HEK293 (cell line): ENCODE data around the gene NIPBL.

Experiments
- BCL11B ChIP-seq: fragments of 450-650 bp; formaldehyde crosslinking; IDR thresholded peaks from 2 replicates; pipeline ENCODE4 v1.5.1; 2016; ENCODE audit warnings: low read depth, missing biosample characterization, missing genetic modification characterization
- BCL6B ChIP-seq: fragments of 450-650 bp; formaldehyde crosslinking; IDR thresholded peaks from 2 replicates; pipeline ENCODE4 v1.5.1; 2017; ENCODE audit warnings: missing biosample characterization, missing genetic modification characterization
- KLF7 ChIP-seq: fragments of 450-650 bp; formaldehyde crosslinking; IDR thresholded peaks from 2 replicates; pipeline ENCODE4 v1.5.1; 2016; ENCODE audit warnings: missing biosample characterization, missing genetic modification characterization, borderline replicate concordance
- KLF8 ChIP-seq: fragments of 450-650 bp; formaldehyde crosslinking; IDR thresholded peaks from 2 replicates; pipeline ENCODE4 v1.5.1; 2016; ENCODE audit warnings: missing biosample characterization, missing genetic modification characterization
- PRDM1 ChIP-seq: fragments of 450-650 bp; formaldehyde crosslinking; IDR thresholded peaks from 2 replicates; pipeline ENCODE4; 2016; ENCODE audit warnings: missing biosample characterization, missing genetic modification characterization
- PRDM10 ChIP-seq: fragments of 450-650 bp; formaldehyde crosslinking; IDR thresholded peaks from 2 replicates; pipeline ENCODE4 v1.5.1; 2016; ENCODE audit warnings: missing biosample characterization, missing genetic modification characterization
- SCRT2 ChIP-seq: fragments of 450-650 bp; formaldehyde crosslinking; IDR thresholded peaks from 2 replicates; pipeline ENCODE4 v1.5.1; 2016; ENCODE audit warnings: missing biosample characterization, missing genetic modification characterization
- SETDB1 ChIP-seq: IDR thresholded peaks from one replicate; pipeline ENCODE4 v1.6.1; 2017; ENCODE audit warnings: mild to moderate bottlenecking, low read length, moderate library complexity, mixed read lengths; ENCODE audit not compliant: insufficient read length
- ZBTB17 ChIP-seq: fragments of 450-650 bp; formaldehyde crosslinking; IDR thresholded peaks from 2 replicates; pipeline ENCODE4 v1.5.1; 2016; ENCODE audit warnings: missing biosample characterization, missing genetic modification characterization
- ZBTB20 ChIP-seq: fragments of 450-650 bp; formaldehyde crosslinking; IDR thresholded peaks from 2 replicates; pipeline ENCODE4 v1.5.1; 2016; ENCODE audit warnings: missing biosample characterization, missing genetic modification characterization
- ZBTB48 ChIP-seq: fragments of 450-650 bp; formaldehyde crosslinking; IDR thresholded peaks from 2 replicates; pipeline ENCODE4 v1.5.1; 2016; ENCODE audit warnings: missing biosample characterization, missing genetic modification characterization
- ZNF114 ChIP-seq: fragments of 450-650 bp; formaldehyde crosslinking; IDR thresholded peaks from 2 replicates; pipeline ENCODE4 v1.5.0; 2017; ENCODE audit warnings: missing biosample characterization, missing genetic modification characterization
- ZNF133 ChIP-seq: fragments of 450-650 bp; formaldehyde crosslinking; IDR thresholded peaks from 2 replicates; pipeline ENCODE4 v1.5.1; 2016; ENCODE audit warnings: missing biosample characterization, missing genetic modification characterization
- ZNF138 ChIP-seq: fragments of 450-650 bp; formaldehyde crosslinking; IDR thresholded peaks from 2 replicates; pipeline ENCODE4 v1.5.1; 2016; ENCODE audit warnings: missing biosample characterization, missing genetic modification characterization, borderline replicate concordance
- ZNF146 ChIP-seq: fragments of 450-650 bp; formaldehyde crosslinking; IDR thresholded peaks from 2 replicates; pipeline ENCODE4 v1.5.1; 2016; ENCODE audit warnings: missing biosample characterization, missing genetic modification characterization
- ZNF157 ChIP-seq: fragments of 450-650 bp; formaldehyde crosslinking; IDR thresholded peaks from 2 replicates; pipeline ENCODE4 v1.5.1; 2016; ENCODE audit warnings: missing biosample characterization, missing genetic modification characterization
- ZNF174 ChIP-seq: fragments of 450-650 bp; formaldehyde crosslinking; IDR thresholded peaks from 2 replicates; pipeline ENCODE4 v1.5.0; 2017; ENCODE audit warnings: missing biosample characterization, mild to moderate bottlenecking, missing genetic modification characterization
- ZNF175 ChIP-seq: fragments of 450-650 bp; formaldehyde crosslinking; IDR thresholded peaks from 2 replicates; pipeline ENCODE4 v1.5.1; 2016; ENCODE audit warnings: missing biosample characterization, missing genetic modification characterization
- ZNF223 ChIP-seq: fragments of 450-650 bp; formaldehyde crosslinking; IDR thresholded peaks from 2 replicates; pipeline ENCODE4 v1.5.1; 2016; ENCODE audit warnings: missing biosample characterization, missing genetic modification characterization
- ZNF239 ChIP-seq: fragments of 450-650 bp; formaldehyde crosslinking; IDR thresholded peaks from 2 replicates; pipeline ENCODE4 v1.5.1; 2016; ENCODE audit warnings: missing biosample characterization, missing genetic modification characterization
- ZNF292 ChIP-seq: fragments of 450-650 bp; formaldehyde crosslinking; IDR thresholded peaks from 2 replicates; pipeline ENCODE4 v1.5.1; 2016; ENCODE audit warnings: low read depth, missing biosample characterization, missing genetic modification characterization, borderline replicate concordance
- ZNF311 ChIP-seq: fragments of 450-650 bp; formaldehyde crosslinking; IDR thresholded peaks from 2 replicates; pipeline ENCODE4 v1.5.1; 2017; ENCODE audit warnings: missing biosample characterization, missing genetic modification characterization, borderline replicate concordance
- ZNF366 ChIP-seq: fragments of 450-650 bp; formaldehyde crosslinking; conservative IDR thresholded peaks from 2 replicates; pipeline ENCODE4 v1.5.1; 2016; ENCODE audit warnings: missing biosample characterization, missing genetic modification characterization
- ZNF394 ChIP-seq: fragments of 450-650 bp; formaldehyde crosslinking; IDR thresholded peaks from 2 replicates; pipeline ENCODE4 v1.5.1; 2016; ENCODE audit warnings: missing biosample characterization, missing genetic modification characterization, mild to moderate bottlenecking, moderate library complexity, borderline replicate concordance
- ZNF416 ChIP-seq: fragments of 450-650 bp; formaldehyde crosslinking; IDR thresholded peaks from 2 replicates; pipeline ENCODE4 v1.5.1; 2016; ENCODE audit warnings: missing biosample characterization, missing genetic modification characterization
- ZNF449 ChIP-seq: fragments of 450-650 bp; formaldehyde crosslinking; IDR thresholded peaks from 2 replicates; pipeline ENCODE4 v1.5.1; 2017; ENCODE audit warnings: missing biosample characterization, mild to moderate bottlenecking, missing genetic modification characterization, moderate library complexity
- ZNF544 ChIP-seq: fragments of 450-650 bp; formaldehyde crosslinking; IDR thresholded peaks from 2 replicates; pipeline ENCODE4 v1.5.0; 2017; ENCODE audit warnings: missing biosample characterization, missing genetic modification characterization
- ZNF558 ChIP-seq: fragments of 450-650 bp; formaldehyde crosslinking; IDR thresholded peaks from 2 replicates; pipeline ENCODE4 v1.5.1; 2016; ENCODE audit warnings: missing biosample characterization, missing genetic modification characterization
- ZNF629 ChIP-seq: fragments of 450-650 bp; formaldehyde crosslinking; IDR thresholded peaks from 2 replicates; pipeline ENCODE4 v1.5.1; 2017; ENCODE audit warnings: missing biosample characterization, missing genetic modification characterization
- ZNF658 ChIP-seq: fragments of 450-650 bp; formaldehyde crosslinking; IDR thresholded peaks from 2 replicates; pipeline ENCODE4; 2016; ENCODE audit warnings: missing biosample characterization, missing genetic modification characterization
- ZNF660 ChIP-seq: fragments of 450-650 bp; IDR thresholded peaks from 2 replicates; pipeline ENCODE4 v1.5.1; 2018; ENCODE audit warnings: missing biosample characterization, mild to moderate bottlenecking, missing genetic modification characterization
- ZNF664 ChIP-seq: fragments of 450-650 bp; formaldehyde crosslinking; IDR thresholded peaks from 2 replicates; pipeline ENCODE4 v1.5.1; 2016; ENCODE audit warnings: missing biosample characterization, missing genetic modification characterization
- ZNF747 ChIP-seq: fragments of 450-650 bp; formaldehyde crosslinking; IDR thresholded peaks from 2 replicates; pipeline ENCODE4 v1.5.1; 2016; ENCODE audit warnings: missing biosample characterization, missing genetic modification characterization
- ZSCAN30 ChIP-seq: fragments of 450-650 bp; IDR thresholded peaks from 2 replicates; pipeline ENCODE4 v1.5.1; 2018; ENCODE audit warnings: missing biosample characterization, mild to moderate bottlenecking, missing genetic modification characterization, moderate library complexity
- TF ChIP-seq, protein P1 (sequence below): fragments of 450-650 bp; formaldehyde crosslinking; IDR thresholded peaks from 2 replicates; pipeline ENCODE4 v1.5.1; 2016; ENCODE audit warnings: missing biosample characterization, missing genetic modification characterization

The NIPBL gene

GRCh38 chr5:36928947-36929346 is 52.4 kb downstream of the NIPBL start (continued):
- TF ChIP-seq PRDM10 (tag by site-specific recombination), result peak; percentile 39; the same call in 1 of the 2 replicates
- peak; percentile 26; the same call in 1 of the 2 replicates for TF ChIP-seq ZNF146 (tag by site-specific recombination)
- TF ChIP-seq ZNF239 (tag by site-specific recombination), result no peak
- no peak for TF ChIP-seq ZNF292 (tag by site-specific recombination)
- TF ChIP-seq ZNF311, result no peak
- peak; percentile 60; the same call in 1 of the 2 replicates for TF ChIP-seq PRDM1 (tag by site-specific recombination)
- no peak for TF ChIP-seq ZNF174
- no peak for TF ChIP-seq ZNF223 (tag by site-specific recombination)
- TF ChIP-seq ZNF664 (tag by site-specific recombination), result 0 out of 2 replicates have a peak, but pooled peaks have one; percentile 12
- no peak for TF ChIP-seq ZNF175
- TF ChIP-seq, protein P1, sequence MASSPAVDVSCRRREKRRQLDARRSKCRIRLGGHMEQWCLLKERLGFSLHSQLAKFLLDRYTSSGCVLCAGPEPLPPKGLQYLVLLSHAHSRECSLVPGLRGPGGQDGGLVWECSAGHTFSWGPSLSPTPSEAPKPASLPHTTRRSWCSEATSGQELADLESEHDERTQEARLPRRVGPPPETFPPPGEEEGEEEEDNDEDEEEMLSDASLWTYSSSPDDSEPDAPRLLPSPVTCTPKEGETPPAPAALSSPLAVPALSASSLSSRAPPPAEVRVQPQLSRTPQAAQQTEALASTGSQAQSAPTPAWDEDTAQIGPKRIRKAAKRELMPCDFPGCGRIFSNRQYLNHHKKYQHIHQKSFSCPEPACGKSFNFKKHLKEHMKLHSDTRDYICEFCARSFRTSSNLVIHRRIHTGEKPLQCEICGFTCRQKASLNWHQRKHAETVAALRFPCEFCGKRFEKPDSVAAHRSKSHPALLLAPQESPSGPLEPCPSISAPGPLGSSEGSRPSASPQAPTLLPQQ (tag by site-specific recombination), result peak; percentile 71; the same call in 1 of the 2 replicates
- TF ChIP-seq ZNF660 (tag by site-specific recombination), result 0 out of 2 replicates have a peak, but pooled peaks have one; percentile 28
- TF ChIP-seq SCRT2 (tag by site-specific recombination), result peak; percentile 44; the same call in 1 of the 2 replicates
- TF ChIP-seq ZNF394 (tag by site-specific recombination), result peak; percentile 73
- no peak for TF ChIP-seq ZNF544 (tag by site-specific recombination)
- TF ChIP-seq SETDB1, result no peak
- peak; percentile 95 for TF ChIP-seq BCL11B (tag by site-specific recombination)
- TF ChIP-seq ZNF558 (tag by site-specific recombination), result peak; percentile 70
- no peak for TF ChIP-seq ZNF658 (tag by site-specific recombination)
- peak; percentile 85; the same call in 1 of the 2 replicates for TF ChIP-seq ZSCAN30 (tag by site-specific recombination)
- TF ChIP-seq ZNF133, result no peak
- TF ChIP-seq ZBTB48 (tag by site-specific recombination), result no peak
- peak; percentile 90 for TF ChIP-seq ZNF629 (tag by site-specific recombination)
- TF ChIP-seq ZNF138, result no peak
- TF ChIP-seq ZBTB17 (tag by site-specific recombination), result peak; percentile 72; the same call in 1 of the 2 replicates
- TF ChIP-seq ZNF114 (tag by site-specific recombination), result no peak
- peak; percentile 53 for TF ChIP-seq ZNF449 (tag by site-specific recombination)
- no peak for TF ChIP-seq KLF7 (tag by site-specific recombination)
- no peak for TF ChIP-seq ZNF157 (tag by site-specific recombination)
- no peak for TF ChIP-seq ZNF416 (tag by site-specific recombination)
- peak; percentile 96 for TF ChIP-seq ZNF366 (tag by site-specific recombination)
- TF ChIP-seq ZBTB20 (tag by site-specific recombination), result no peak
- TF ChIP-seq ZNF747 (tag by site-specific recombination), result no peak
- TF ChIP-seq BCL6B, result peak; percentile 85
- peak; percentile 94 for TF ChIP-seq KLF8 (tag by site-specific recombination)
